ENCODE measurements around the gene RALBP1.
"Not testable (repeated sequence)": the region's sequence is repeated elsewhere in the genome, so short reads cannot be mapped to it uniquely, and the experiment has no call there.

Gene RALBP1

DNA sequence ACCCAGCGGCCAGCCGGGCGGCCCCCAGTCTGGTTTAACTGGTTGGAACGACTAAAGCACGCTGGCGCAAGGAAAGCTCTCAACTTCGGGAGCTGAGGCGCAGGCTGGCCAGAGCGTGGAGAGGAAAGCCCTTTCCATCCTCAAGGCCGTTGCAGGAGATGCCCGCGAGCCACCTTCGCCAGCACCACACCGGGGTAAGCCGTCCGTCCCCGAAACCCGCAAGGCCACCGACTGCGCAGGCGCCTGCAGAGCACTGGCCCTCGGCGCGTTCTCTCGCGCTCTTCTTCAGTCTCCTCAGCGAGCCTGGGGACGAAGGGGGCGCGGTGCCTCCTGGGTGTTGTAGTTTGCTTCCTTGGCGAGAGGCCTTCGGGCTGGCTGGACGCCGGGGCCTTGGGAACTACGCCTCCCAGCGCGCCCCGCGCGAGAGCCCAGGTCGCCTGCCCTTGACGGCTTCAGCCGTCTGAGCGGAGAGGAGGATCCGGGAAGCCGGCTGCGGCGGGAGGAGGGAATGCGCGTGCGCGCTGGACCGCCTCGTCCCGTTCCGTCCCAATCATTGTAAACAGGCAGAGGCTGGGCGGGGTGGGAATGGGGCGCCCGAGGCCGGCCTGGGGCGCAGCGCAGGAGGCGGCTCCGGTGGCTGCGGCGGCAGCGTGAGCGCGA, at the start of gene RALBP1:
TSS of gene RALBP1 (plus strand) at position 531 of the 660 bp plus-strand sequence. CDS start 37,533 bp downstream, outside the sequence.
- peak within 1 kb of the TSS; percentile 98 for H3K4me3 ChIP-seq (ENCODE audit: low read depth, low read length)
- TF ChIP-seq CTCF (IDR thresholded peaks at IDR 0.05; ENCODE audit: borderline replicate concordance, insufficient read depth, low read depth, low read length), result 0 out of 2 replicates have a peak, but pooled peaks have one; percentile 19

- no peak overlapping the region for H3K4me3 ChIP-seq (ENCODE audit: low read depth, low read length)
- no peak for TF ChIP-seq CTCF (IDR thresholded peaks at IDR 0.05; ENCODE audit: borderline replicate concordance, insufficient read depth, low read depth, low read length)
Measured at GRCh38 chr18:9426753-9427152, 48.6 kb upstream of the RALBP1 start.

GRCh38 chr18:9428301-9428706, 47.0 kb upstream of the RALBP1 start:
- no peak for TF ChIP-seq CTCF (IDR thresholded peaks at IDR 0.05; ENCODE audit: borderline replicate concordance, insufficient read depth, low read depth, low read length)
- no peak overlapping the region for H3K4me3 ChIP-seq (ENCODE audit: low read depth, low read length)

GRCh38 chr18:9428862-9429661, 46.3 kb upstream of the RALBP1 start:
- H3K4me3 ChIP-seq (ENCODE audit: low read depth, low read length), result no peak overlapping the region
- TF ChIP-seq CTCF (IDR thresholded peaks at IDR 0.05; ENCODE audit: borderline replicate concordance, insufficient read depth, low read depth, low read length), result no peak

- TF ChIP-seq CTCF (IDR thresholded peaks at IDR 0.05; ENCODE audit: borderline replicate concordance, insufficient read depth, low read depth, low read length), result no peak
- H3K4me3 ChIP-seq (ENCODE audit: low read depth, low read length), result no peak overlapping the region
Measured at GRCh38 chr18:9429662-9429993, 45.7 kb upstream of the RALBP1 start.

DNA sequence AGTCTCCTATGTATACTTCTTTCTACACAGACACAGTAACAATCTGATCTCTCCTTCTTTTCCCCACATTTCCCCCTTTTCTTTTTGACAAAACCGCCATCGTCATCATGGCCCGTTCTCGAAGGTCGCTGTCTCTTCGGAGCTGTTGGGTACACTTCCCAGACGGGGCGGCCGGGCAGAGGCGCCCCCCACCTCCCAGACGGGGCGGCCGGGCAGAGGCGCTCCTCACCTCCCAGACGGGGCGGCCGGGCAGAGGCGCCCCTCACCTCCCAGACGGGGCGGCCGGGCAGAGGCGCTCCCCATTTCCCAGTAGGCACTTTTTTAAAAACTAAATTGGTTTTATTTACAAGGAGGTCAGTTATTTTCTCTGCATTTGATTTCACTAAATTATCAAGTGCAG, 45.0 kb upstream of the RALBP1 start:
- not testable (repeated sequence) for H3K4me3 ChIP-seq (ENCODE audit: low read depth, low read length)

DNA sequence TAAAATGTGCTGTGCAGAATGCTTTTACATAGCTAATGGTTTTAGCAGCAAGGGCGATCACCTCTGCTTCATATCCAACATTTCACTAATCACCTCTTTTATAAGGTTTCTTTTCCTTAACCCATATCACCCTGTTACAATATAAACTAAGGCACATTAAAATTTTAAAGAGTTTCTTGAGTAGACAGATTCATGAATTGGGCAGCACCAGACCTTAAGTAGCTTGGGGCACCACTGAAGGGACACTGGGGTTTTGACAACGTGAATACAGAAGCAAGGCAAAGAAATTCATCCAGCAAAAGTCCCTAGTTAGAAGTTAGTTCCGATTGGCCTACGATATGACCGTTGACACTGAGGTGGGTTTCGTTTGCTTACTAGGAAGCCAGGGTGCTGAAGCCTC, 44.0 kb upstream of the RALBP1 start:
- no peak for TF ChIP-seq CTCF (IDR thresholded peaks at IDR 0.05; ENCODE audit: borderline replicate concordance, insufficient read depth, low read depth, low read length)
- no peak overlapping the region for H3K4me3 ChIP-seq (ENCODE audit: low read depth, low read length)

GRCh38 chr18:9433122-9433521, 42.2 kb upstream of the RALBP1 start:
- H3K4me3 ChIP-seq (ENCODE audit: low read depth, low read length), result not testable (repeated sequence)

Measured in GM12875 (cell line).